Sigmoid colon (tissue), 4 donors: Measurements from ENCODE around the gene ENTHD1.

Experiments
- EP300 ChIP-seq, 4 donors: sonication (generic); formaldehyde crosslinking; IDR thresholded peaks; one replicate each; pipeline ENCODE4 v1.6.1; 2017; ENCODE audit warnings: antibody characterized with exemption in 4 of 4
- POLR2A ChIP-seq, 2 donors: fragments of 450-650 bp; IDR thresholded peaks; one replicate each; pipeline ENCODE4 v1.6.1; 2016; ENCODE audit warnings: antibody characterized with exemption in 2 of 2, mild to moderate bottlenecking in 2 of 2, moderate library complexity in 2 of 2
- POLR2AphosphoS5 ChIP-seq, 4 donors: sonication (generic); formaldehyde crosslinking; IDR thresholded peaks; one replicate each; pipeline ENCODE4 v1.6.1; 2017; ENCODE audit warnings: antibody characterized with exemption in 4 of 4
- TF ChIP-seq, protein P1 (sequence below), 4 experiments: fragments of 450-650 bp in 3 of 4; fragments of 200-600 bp in 1 of 4; IDR thresholded peaks; one replicate each; pipeline ENCODE4 v1.5.1; 2016 to 2019; ENCODE audit warnings: antibody characterized with exemption in 4 of 4, mild to moderate bottlenecking in 3 of 4, moderate library complexity in 2 of 4

- TF ChIP-seq, protein P1, sequence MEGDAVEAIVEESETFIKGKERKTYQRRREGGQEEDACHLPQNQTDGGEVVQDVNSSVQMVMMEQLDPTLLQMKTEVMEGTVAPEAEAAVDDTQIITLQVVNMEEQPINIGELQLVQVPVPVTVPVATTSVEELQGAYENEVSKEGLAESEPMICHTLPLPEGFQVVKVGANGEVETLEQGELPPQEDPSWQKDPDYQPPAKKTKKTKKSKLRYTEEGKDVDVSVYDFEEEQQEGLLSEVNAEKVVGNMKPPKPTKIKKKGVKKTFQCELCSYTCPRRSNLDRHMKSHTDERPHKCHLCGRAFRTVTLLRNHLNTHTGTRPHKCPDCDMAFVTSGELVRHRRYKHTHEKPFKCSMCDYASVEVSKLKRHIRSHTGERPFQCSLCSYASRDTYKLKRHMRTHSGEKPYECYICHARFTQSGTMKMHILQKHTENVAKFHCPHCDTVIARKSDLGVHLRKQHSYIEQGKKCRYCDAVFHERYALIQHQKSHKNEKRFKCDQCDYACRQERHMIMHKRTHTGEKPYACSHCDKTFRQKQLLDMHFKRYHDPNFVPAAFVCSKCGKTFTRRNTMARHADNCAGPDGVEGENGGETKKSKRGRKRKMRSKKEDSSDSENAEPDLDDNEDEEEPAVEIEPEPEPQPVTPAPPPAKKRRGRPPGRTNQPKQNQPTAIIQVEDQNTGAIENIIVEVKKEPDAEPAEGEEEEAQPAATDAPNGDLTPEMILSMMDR (IDR thresholded peaks at IDR 0.05): no peak
- TF ChIP-seq POLR2AphosphoS5 (IDR thresholded peaks at IDR 0.05) (no peak), POLR2A (IDR thresholded peaks at IDR 0.05) (no peak), EP300 (IDR thresholded peaks at IDR 0.05) (no peak)
Measured at GRCh38 chr22:39734866-39735265, 158.7 kb downstream of the ENTHD1 start.
